Measurements from ENCODE around the gene GRIA3.

DNA sequence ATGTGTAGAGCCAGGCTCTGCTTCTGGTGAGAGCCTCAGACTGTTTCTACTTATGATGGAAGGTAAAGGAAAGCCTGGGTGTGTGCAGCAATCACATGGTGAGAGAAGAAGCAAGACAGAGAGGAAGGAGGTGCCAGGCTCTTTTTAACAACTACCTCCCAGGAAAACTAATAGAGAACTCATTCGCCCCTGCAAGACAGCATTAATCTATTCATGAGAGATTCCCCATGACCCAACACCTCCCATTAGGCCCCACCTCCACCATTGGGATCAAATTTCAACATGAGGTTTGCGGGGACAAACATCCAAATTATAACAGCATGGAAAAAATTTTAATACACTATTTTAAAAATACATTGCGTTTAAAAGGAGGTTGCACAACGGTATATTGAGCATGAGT, 24.7 kb upstream of the GRIA3 start:
- TF ChIP-seq, protein P1, sequence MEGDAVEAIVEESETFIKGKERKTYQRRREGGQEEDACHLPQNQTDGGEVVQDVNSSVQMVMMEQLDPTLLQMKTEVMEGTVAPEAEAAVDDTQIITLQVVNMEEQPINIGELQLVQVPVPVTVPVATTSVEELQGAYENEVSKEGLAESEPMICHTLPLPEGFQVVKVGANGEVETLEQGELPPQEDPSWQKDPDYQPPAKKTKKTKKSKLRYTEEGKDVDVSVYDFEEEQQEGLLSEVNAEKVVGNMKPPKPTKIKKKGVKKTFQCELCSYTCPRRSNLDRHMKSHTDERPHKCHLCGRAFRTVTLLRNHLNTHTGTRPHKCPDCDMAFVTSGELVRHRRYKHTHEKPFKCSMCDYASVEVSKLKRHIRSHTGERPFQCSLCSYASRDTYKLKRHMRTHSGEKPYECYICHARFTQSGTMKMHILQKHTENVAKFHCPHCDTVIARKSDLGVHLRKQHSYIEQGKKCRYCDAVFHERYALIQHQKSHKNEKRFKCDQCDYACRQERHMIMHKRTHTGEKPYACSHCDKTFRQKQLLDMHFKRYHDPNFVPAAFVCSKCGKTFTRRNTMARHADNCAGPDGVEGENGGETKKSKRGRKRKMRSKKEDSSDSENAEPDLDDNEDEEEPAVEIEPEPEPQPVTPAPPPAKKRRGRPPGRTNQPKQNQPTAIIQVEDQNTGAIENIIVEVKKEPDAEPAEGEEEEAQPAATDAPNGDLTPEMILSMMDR (conservative IDR thresholded peaks at IDR 0.05): no peak
- TF ChIP-seq ZFX (IDR thresholded peaks at IDR 0.05): no peak
